H9 (cell line): ENCODE measurements around the gene RECQL. TPM values are rescaled to one million over a fixed set of nuclear protein-coding genes. Genes with fewer than 3 reads are reported as not detected.

Source experiments
- DNase-seq: peaks from one replicate; pipeline ENCODE4 v3.0.0-alpha.2; 2017
- H2AFZ ChIP-seq: one replicate; pipeline ENCODE4 v1.6.1; 2013; ENCODE audit warnings: mild to moderate bottlenecking, low read length, control low read depth, moderate library complexity
- H2AK5ac ChIP-seq: 2 replicates; pipeline ENCODE4 v1.6.1; 2013; ENCODE audit warnings: low read length, control low read depth, mixed read lengths; ENCODE audit not compliant: insufficient read length
- H2BK120ac ChIP-seq: one replicate; pipeline ENCODE4 v1.6.1; 2013; ENCODE audit warnings: low read depth, mild to moderate bottlenecking, low read length, control low read depth, inconsistent platforms; ENCODE audit not compliant: poor library complexity, severe bottlenecking
- H2BK12ac ChIP-seq: 2 replicates; pipeline ENCODE4 v1.6.1; 2013; ENCODE audit warnings: low read length, control low read depth, mixed read lengths, low read depth; ENCODE audit not compliant: insufficient read length
- H2BK15ac ChIP-seq: 2 replicates; pipeline ENCODE4 v1.6.1; 2013; ENCODE audit warnings: low read depth, low read length, control low read depth
- H2BK20ac ChIP-seq: one replicate; pipeline ENCODE4 v1.6.1; 2013; ENCODE audit warnings: low read depth, mild to moderate bottlenecking, low read length, control low read depth, inconsistent platforms; ENCODE audit not compliant: poor library complexity, severe bottlenecking
- H2BK5ac ChIP-seq: 2 replicates; pipeline ENCODE4 v1.6.1; 2013; ENCODE audit warnings: low read length, control low read depth, mixed read lengths; ENCODE audit not compliant: insufficient read length
- H3K14ac ChIP-seq: 2 replicates; pipeline ENCODE4 v1.6.1; 2013; ENCODE audit warnings: low read length, control low read depth; ENCODE audit not compliant: insufficient read depth
- H3K18ac ChIP-seq: 2 replicates; pipeline ENCODE4 v1.6.1; 2013; ENCODE audit warnings: low read depth, mild to moderate bottlenecking, mixed read lengths, low read length, control low read depth; ENCODE audit not compliant: insufficient read length
- H3K23ac ChIP-seq: 2 replicates; pipeline ENCODE4 v1.6.1; 2013; ENCODE audit warnings: low read length, control low read depth, mixed read lengths, low read depth; ENCODE audit not compliant: insufficient read length
- H3K23me2 ChIP-seq: 2 replicates; pipeline ENCODE4 v1.6.1; 2013; ENCODE audit warnings: low read depth, mild to moderate bottlenecking, mixed read lengths, low read length, control low read depth; ENCODE audit not compliant: insufficient read length, poor library complexity, severe bottlenecking
- H3K27ac ChIP-seq: 2 replicates; pipeline ENCODE4 v1.5.1; 2013; ENCODE audit warnings: low read length, control low read depth, mixed read lengths, low read depth; ENCODE audit not compliant: insufficient read length
- H3K27me3 ChIP-seq: 2 replicates; pipeline ENCODE4 v1.6.1; 2013; ENCODE audit warnings: low read length, control low read depth, inconsistent platforms; ENCODE audit not compliant: insufficient read depth
- H3K4ac ChIP-seq: 2 replicates; pipeline ENCODE4 v1.6.1; 2013; ENCODE audit warnings: low read depth, mild to moderate bottlenecking, control low read depth, inconsistent platforms, low read length, moderate library complexity
- H3K4me1 ChIP-seq: 2 replicates; pipeline ENCODE4 v1.6.1; 2013; ENCODE audit warnings: low read length, control low read depth, inconsistent platforms; ENCODE audit not compliant: insufficient read depth
- H3K4me2 ChIP-seq: 2 replicates; pipeline ENCODE4 v1.6.1; 2013; ENCODE audit warnings: low read length, control low read depth, mixed read lengths; ENCODE audit not compliant: insufficient read length, insufficient read depth
- H3K56ac ChIP-seq: 2 replicates; pipeline ENCODE4 v1.6.1; 2013; ENCODE audit warnings: low read depth, mild to moderate bottlenecking, mixed read lengths, low read length, control low read depth; ENCODE audit not compliant: insufficient read length
- H3K79me1 ChIP-seq: 2 replicates; pipeline ENCODE4 v1.6.1; 2013; ENCODE audit warnings: low read depth, mild to moderate bottlenecking, moderate library complexity, low read length, control low read depth, inconsistent platforms; ENCODE audit not compliant: insufficient read depth, poor library complexity, severe bottlenecking
- H3K79me2 ChIP-seq: 2 replicates; pipeline ENCODE4 v1.6.1; 2013; ENCODE audit warnings: low read length, control low read depth, inconsistent platforms; ENCODE audit not compliant: insufficient read depth
- H3K9ac ChIP-seq: 2 replicates; pipeline ENCODE4 v1.6.1; 2013; ENCODE audit warnings: low read length, control low read depth, mixed read lengths; ENCODE audit not compliant: insufficient read length; ENCODE audit errors: extremely low read depth
- H3K9me3 ChIP-seq: one replicate; pipeline ENCODE4 v1.6.1; 2013; ENCODE audit warnings: low read depth, low read length, inconsistent platforms; ENCODE audit not compliant: control insufficient read depth
- H3T11ph ChIP-seq: one replicate; pipeline ENCODE4 v1.6.1; 2013; ENCODE audit warnings: mild to moderate bottlenecking, low read length, control low read depth, inconsistent platforms
- H4K20me1 ChIP-seq: one replicate; pipeline ENCODE4 v1.6.1; 2013; ENCODE audit not compliant: control insufficient read depth, insufficient read length, insufficient read depth
- H4K5ac ChIP-seq: 2 replicates; pipeline ENCODE4 v1.6.1; 2013; ENCODE audit warnings: low read depth, mild to moderate bottlenecking, mixed read lengths, low read length, control low read depth; ENCODE audit not compliant: insufficient read length
- H4K8ac ChIP-seq: replicated peaks from 2 replicates; pipeline ENCODE4 v1.6.1; 2013; ENCODE audit warnings: low read length, control low read depth, mixed read lengths, low read depth; ENCODE audit not compliant: insufficient read length
- H4K91ac ChIP-seq: 2 replicates; pipeline ENCODE4 v1.6.1; 2013; ENCODE audit warnings: low read depth, mild to moderate bottlenecking, moderate library complexity, mixed read lengths, low read length, control low read depth; ENCODE audit not compliant: insufficient read length
- H3K27ac Mint-ChIP-seq, 3 experiments: 2 replicates in 2 of 3; 3 replicates in 1 of 3; pipeline ENCODE4 v1.8.0; 2020 to 2021; ENCODE audit warnings: mixed read lengths in 3 of 3, mild to moderate bottlenecking in 1 of 3, moderate library complexity in 1 of 3
- H3K27me3 Mint-ChIP-seq: 2 replicates; pipeline ENCODE4 v1.8.0; 2021; ENCODE audit warnings: low read depth, mild to moderate bottlenecking, moderate library complexity, mixed read lengths
- H3K36me3 Mint-ChIP-seq, 3 experiments: 2 replicates in 2 of 3; 3 replicates in 1 of 3; pipeline ENCODE4 v1.8.0; 2020 to 2021; ENCODE audit warnings: low read depth in 3 of 3, mixed read lengths in 3 of 3; ENCODE audit not compliant: insufficient read depth in 1 of 3
- H3K4me1 Mint-ChIP-seq, 2 experiments: 2 replicates each; pipeline ENCODE4 v1.8.0; 2020; ENCODE audit warnings: mixed read lengths in 2 of 2
- H3K4me3 Mint-ChIP-seq, 2 experiments: 2 replicates in 1 of 2; 3 replicates in 1 of 2; pipeline ENCODE4 v1.8.0; 2020 to 2021; ENCODE audit warnings: mild to moderate bottlenecking in 2 of 2, mixed read lengths in 2 of 2, moderate library complexity in 1 of 2
- H3K9me3 Mint-ChIP-seq, 2 experiments: 2 replicates in 1 of 2; 3 replicates in 1 of 2; pipeline ENCODE4 v1.8.0; 2020; ENCODE audit warnings: mild to moderate bottlenecking in 2 of 2, mixed read lengths in 2 of 2, moderate library complexity in 1 of 2
- CTCF ChIP-seq: fragments of 200-600 bp; sonication (generic); conservative IDR thresholded peaks from 3 replicates; pipeline ENCODE4 v1.8.0; 2021; ENCODE audit warnings: antibody characterized with exemption, mild to moderate bottlenecking
- WGBS: extraction: QIAGEN DNeasy Blood & Tissue Kit; methylation state at CpG from one replicate; pipeline ENCODE4 v1.1.7; 2013; ENCODE audit warnings: missing lambda C conversion rate, low lambda C conversion rate, mixed read lengths; ENCODE audit not compliant: insufficient read length; ENCODE audit errors: extremely low coverage; 5-methylcytosine and 5-hydroxymethylcytosine counted together
- total RNA-seq: library from RNA; stranded (reverse); gene quantifications from 2 replicates; pipeline ENCODE4 v1.2.1, GENCODE V29; 2021

The RECQL gene
- total RNA-seq, 1 experiment from 2014 or later = 41.0 TPM

DNA sequence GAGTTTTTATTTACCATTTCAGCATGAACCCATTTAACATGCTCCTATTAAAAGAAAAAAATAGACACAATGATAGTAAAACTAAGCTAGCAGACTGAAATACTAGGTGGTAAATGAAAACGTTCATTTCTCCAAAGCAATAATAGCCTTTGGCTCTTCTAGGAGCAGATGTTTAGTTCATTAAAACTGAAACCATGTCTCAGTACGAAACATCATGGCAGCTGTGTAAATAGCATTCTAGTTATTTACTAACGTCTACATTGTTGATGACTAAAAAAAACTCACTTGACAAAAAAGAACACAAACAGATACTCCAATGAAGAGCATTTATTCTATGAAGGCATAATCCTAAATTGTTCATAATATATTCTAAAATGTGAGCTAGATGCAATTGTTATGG is 17.9 kb downstream of the RECQL start:
- H3K9me3 Mint-ChIP-seq = no peaks in the 10 kb centered on the region
- no peak overlapping the region for H4K91ac ChIP-seq
- H4K20me1 ChIP-seq = no peaks in the 10 kb centered on the region
- no peak overlapping the region for H3K4me2 ChIP-seq
- no peaks in the 10 kb centered on the region for H3K23me2 ChIP-seq
- no peak overlapping the region for H3K4ac ChIP-seq
- no peak for DNase-seq
- no peak for TF ChIP-seq CTCF
- H3K27me3 ChIP-seq = no peaks in the 10 kb centered on the region
- no peaks in the 10 kb centered on the region for H3K9me3 ChIP-seq
- H3K79me1 ChIP-seq = no peaks in the 10 kb centered on the region
- H2BK12ac ChIP-seq = no peak overlapping the region
- H3K4me1 ChIP-seq = no peaks in the 10 kb centered on the region
- H3K27ac ChIP-seq = no peak overlapping the region
- H2BK5ac ChIP-seq = no peak overlapping the region
- H3K4me1 Mint-ChIP-seq = no peaks in the 10 kb centered on the region
- no peak overlapping the region for H3T11ph ChIP-seq
- H3K56ac ChIP-seq = no peak overlapping the region
- no peak overlapping the region for H2AK5ac ChIP-seq
- no peak overlapping the region for H4K5ac ChIP-seq
- no peak overlapping the region for H3K4me3 Mint-ChIP-seq
- H3K27ac Mint-ChIP-seq = no peak overlapping the region
- no peak overlapping the region for H3K18ac ChIP-seq
- H2BK15ac ChIP-seq = no peak overlapping the region
- H3K14ac ChIP-seq = no peak overlapping the region
- no CpG with 5 or more reads among the region's 3 CpGs for WGBS
- H3K9ac ChIP-seq = no peak overlapping the region
- H3K23ac ChIP-seq = no peak overlapping the region
- H2AFZ ChIP-seq = no peak overlapping the region
- H2BK20ac ChIP-seq = no peak overlapping the region
- H3K36me3 Mint-ChIP-seq = peaks cover under 1 to 14% (median 3%) of the 10 kb centered on the region in 3 experiments; a peak in 4 of 7 replicates
- H4K8ac ChIP-seq = no peak overlapping the region
- no peaks in the 10 kb centered on the region for H3K27me3 Mint-ChIP-seq
- H3K79me2 ChIP-seq = no peaks in the 10 kb centered on the region
- no peak overlapping the region for H2BK120ac ChIP-seq
